GM20000 (cell line): ENCODE measurements around the gene SLC7A9.
"Not testable (repeated sequence)": the region's sequence is repeated elsewhere in the genome, so short reads cannot be mapped to it uniquely, and the experiment has no call there.

ENCODE experiments used
- DNase-seq: peaks from one replicate; pipeline ENCODE4 v3.0.0; 2012; ENCODE audit warnings: low spot score
- TF ChIP-seq, protein P1 (sequence below): IDR thresholded peaks from 2 replicates; pipeline ENCODE4 v1.5.1; 2012; ENCODE audit warnings: mild to moderate bottlenecking, control low read depth; ENCODE audit errors: extremely low read depth, missing control alignments

The SLC7A9 gene

DNA sequence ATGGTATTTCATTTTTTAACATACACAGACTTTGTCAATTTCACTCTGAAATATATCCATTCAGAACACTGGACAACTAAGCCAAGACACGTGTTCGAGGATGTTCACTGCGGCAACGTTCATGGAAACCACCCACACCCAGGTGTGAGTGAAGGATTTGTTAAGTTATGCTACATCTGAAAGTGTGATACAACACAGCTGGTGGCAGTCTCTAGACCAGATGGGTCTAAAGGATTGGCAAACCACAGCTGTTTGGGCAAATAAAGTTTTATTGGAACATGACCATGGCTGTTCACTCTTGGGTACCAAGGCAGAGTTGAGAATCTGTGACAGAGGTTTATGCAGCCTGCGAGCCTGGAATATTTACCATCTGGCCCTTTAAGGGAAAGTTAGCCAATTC is 12.0 kb downstream of the SLC7A9 start:
- TF ChIP-seq, protein P1, sequence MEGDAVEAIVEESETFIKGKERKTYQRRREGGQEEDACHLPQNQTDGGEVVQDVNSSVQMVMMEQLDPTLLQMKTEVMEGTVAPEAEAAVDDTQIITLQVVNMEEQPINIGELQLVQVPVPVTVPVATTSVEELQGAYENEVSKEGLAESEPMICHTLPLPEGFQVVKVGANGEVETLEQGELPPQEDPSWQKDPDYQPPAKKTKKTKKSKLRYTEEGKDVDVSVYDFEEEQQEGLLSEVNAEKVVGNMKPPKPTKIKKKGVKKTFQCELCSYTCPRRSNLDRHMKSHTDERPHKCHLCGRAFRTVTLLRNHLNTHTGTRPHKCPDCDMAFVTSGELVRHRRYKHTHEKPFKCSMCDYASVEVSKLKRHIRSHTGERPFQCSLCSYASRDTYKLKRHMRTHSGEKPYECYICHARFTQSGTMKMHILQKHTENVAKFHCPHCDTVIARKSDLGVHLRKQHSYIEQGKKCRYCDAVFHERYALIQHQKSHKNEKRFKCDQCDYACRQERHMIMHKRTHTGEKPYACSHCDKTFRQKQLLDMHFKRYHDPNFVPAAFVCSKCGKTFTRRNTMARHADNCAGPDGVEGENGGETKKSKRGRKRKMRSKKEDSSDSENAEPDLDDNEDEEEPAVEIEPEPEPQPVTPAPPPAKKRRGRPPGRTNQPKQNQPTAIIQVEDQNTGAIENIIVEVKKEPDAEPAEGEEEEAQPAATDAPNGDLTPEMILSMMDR: no peak
- no peak for DNase-seq

DNA sequence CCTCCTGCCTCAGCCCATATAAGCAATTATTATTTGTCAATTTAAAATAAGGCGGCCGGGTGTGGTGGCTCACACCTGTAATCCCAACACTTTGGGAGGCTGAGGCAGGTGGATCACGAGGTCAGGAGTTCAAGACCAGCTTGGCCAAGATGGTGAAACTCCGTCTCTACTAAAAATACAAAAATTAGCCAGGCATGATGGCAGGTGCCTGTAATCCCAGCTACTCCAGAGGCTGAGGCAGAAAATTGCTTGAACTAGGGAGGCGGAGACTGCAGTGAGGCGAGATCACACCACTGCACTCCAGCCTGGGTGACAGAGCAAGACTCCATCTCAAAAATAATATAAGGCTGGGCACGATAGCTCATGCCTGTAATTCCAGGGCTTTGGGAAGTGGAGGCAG is 12.7 kb downstream of the SLC7A9 start:
- DNase-seq: not testable (repeated sequence)

DNA sequence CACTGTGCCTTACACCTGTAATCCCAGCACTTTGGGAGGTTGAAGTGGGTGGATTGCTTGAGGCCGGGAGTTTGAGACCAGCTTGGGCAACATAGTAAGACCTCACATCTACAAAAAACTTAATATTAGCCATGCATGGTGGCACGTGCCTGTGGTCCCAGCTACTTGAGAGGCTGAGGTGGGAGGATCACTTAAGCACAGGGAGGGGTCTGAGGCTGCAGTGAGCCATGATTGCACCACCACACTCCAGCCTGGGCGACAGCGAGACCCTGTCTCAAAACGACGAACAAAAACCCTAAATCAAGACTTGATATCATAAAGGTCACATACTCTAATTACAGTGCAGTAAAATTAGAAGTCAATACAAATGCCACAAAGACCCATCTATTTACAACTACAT is 17.4 kb downstream of the SLC7A9 start:
- TF ChIP-seq, protein P1: no peak
- DNase-seq: no peak

DNA sequence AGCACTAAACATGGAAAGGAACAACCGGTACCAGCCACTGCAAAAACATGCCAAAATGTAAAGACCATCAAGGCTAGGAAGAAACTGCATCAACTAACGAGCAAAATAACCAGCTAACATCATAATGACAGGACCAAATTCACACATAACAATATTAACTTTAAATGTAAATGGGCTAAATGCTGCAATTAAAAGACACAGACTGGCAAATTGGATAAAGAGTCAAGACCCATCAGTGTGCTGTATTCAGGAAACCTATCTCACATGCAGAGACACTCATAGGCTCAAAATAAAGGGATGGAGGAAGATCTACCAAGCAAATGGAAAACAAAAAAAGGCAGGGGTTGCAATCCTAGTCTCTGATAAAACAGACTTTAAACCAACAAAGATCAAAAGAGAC is 21.5 kb downstream of the SLC7A9 start:
- DNase-seq: not testable (repeated sequence)

DNA sequence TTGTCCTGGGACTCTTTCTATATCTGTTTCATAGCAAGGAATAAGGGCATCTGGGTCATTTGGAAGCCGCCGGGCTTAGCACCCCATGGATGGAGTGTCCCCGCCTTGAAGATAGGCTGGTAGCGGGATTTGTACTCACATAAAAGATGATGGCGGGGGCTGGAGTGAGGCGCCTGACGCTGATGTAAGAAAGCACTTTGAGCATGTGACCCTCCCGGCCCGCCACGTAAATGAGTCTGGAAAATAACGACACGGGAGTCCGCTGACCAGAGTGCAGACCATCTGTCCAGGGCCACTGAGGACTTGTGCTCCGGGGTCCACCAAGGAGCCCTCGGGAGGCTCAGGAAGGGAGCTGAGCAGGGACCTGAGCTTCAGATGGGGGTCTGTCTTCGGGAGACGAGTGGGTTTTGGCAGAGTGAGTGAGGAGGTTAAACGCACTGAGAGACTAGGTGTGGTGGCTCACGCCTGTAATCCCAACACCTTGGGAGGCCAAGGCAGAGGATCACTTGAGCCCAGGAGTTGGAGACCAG is 25.8 kb downstream of the SLC7A9 start:
- TF ChIP-seq, protein P1: no peak
- DNase-seq: no peak

DNA sequence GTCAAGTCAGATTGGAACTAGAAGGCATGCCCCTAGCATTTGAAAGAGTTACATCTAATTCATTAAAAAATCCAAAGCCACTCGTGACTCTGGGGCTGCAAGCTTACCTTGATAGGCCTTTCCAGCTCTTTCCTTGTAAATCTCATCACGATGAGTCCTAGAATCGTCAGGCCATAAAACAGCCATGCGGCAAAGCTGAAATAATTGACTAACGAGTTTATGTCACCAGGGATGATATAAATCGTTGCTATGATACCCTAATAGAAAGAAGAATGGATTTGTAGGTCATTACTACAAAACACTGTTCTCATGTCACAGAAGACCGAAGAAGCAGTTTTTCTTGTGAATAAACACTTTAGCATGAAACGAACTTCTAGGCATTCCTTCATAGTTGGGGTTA is 27.5 kb downstream of the SLC7A9 start:
- DNase-seq: no peak

DNA sequence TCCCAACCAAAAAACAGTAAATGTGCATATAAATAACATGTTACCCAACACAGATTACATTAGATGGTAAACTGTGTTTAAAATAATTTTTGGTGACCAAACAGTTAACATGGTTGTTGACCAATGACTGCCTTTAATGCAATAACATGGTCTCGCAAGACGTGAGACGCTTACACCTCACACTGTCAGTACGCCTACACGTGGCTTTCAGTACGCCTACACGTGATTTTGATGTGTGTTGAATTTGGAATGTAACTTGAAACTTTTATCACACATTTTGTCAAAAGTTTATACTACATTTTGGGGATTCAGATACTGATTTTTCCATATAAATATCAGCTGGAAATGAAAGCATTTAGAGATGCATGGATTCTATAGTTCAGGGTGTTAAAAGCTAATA is 32.0 kb downstream of the SLC7A9 start:
- TF ChIP-seq, protein P1: no peak
- DNase-seq: no peak

More for the DNA sequence above, 27.5 kb downstream of the SLC7A9 start:
- TF ChIP-seq, protein P1: no peak

DNA sequence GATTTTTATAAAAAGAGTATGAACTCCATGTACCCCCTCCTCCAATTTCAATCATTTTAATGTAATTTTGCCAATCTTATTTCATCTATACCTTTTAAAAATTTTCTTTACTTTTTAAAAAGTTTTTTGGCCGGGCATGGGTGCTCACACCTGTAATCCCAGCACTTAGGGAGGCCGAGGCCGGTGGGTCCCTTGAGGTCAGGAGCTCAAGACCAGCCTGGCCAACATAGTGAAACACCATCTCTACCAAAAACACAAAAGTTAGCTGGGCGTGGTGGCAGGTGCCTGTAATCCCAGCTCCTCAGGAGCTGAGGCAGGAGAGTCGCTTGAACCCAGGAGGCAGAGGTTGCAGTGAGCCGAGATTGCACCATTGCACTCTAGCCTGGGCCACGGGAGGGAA is 36.2 kb downstream of the SLC7A9 start:
- DNase-seq: not testable (repeated sequence)

DNA sequence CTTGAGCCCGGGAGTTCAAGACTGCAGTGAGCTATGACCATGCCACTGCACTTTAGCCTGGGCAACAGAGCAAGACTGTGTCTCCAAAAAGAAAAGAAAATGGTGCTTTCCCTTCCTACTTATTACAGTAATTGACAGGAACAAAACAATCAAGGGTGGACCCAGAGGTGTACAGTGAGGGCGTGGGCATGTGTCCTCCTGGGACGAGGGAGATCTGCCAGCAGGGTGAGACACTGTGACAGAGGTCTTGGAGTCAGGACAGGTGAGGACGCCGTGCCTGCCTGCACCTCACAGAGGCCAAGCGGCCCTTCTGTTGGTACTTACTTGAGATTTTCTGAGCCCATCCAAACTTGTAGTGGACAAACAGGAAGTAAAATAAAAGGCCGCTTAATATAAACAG is 36.7 kb downstream of the SLC7A9 start:
- DNase-seq: not testable (repeated sequence)

DNA sequence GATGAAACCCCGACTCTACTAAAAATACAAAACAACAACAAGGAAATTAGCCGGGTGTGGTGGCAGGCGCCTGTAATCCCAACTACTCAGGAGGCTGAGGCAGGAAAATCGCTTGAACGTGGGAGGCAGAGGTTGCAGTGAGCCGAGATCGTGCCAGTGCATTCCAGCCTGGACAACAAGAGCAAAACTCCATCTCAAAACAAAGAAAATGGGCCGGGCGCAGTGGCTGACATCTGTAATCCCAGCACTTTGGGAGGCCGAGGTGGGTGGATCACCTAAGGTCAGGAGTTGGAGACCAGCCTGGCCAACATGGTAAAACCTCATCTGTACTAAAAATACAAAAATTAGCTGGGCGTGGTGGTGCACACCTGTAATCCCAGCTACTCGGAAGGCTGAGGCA is 37.5 kb downstream of the SLC7A9 start:
- not testable (repeated sequence) for DNase-seq
